SK-N-SH (cell line): ENCODE results near the gene PTPN14. TPM values are rescaled to one million over a fixed set of nuclear protein-coding genes. Genes with fewer than 3 reads are reported as not detected.

Source experiments
- CTCF ChIA-PET: fragments of 300-600, 350-600 bp; formaldehyde crosslinking; extraction: SDS; loops from one replicate; lab custom pipeline; 2021; lab: Yijun Ruan, JAX
- POLR2A ChIA-PET: fragments of 350-600 bp; sonication (Branson Sonifier 250); formaldehyde crosslinking; extraction: SDS; loops from one replicate; lab custom pipeline; 2020; ENCODE audit warnings: antibody characterized with exemption, inconsistent platforms; lab: Yijun Ruan, JAX
- DNase-seq: peaks from one replicate; pipeline ENCODE4 v3.0.0; 2012
- H2AFZ ChIP-seq: fragments of 200-600 bp; sonication (generic); 2 replicates; pipeline ENCODE4 v1.8.1; 2016; ENCODE audit warnings: antibody characterized with exemption, mild to moderate bottlenecking, low read depth
- H3F3A ChIP-seq: fragments of 200-600 bp; sonication (generic); replicated peaks from 2 replicates; pipeline ENCODE3; 2016; ENCODE audit warnings: antibody characterized with exemption, mild to moderate bottlenecking; ENCODE audit not compliant: insufficient read depth
- H3K27ac ChIP-seq, 2 experiments: fragments of 200-500 bp in 1 of 2; fragments of 200-600 bp in 1 of 2; sonication (Bioruptor generic) in 1 of 2; sonication (generic), shearing (Covaris generic) in 1 of 2; 2 replicates each; pipeline versions ENCODE4 v1.5.1 to v1.6.1; 2014 to 2016; ENCODE audit warnings: low read depth in 2 of 2, inconsistent platforms in 1 of 2, low read length in 1 of 2, mild to moderate bottlenecking in 1 of 2, mixed read lengths in 1 of 2
- H3K27me3 ChIP-seq: fragments of 200-600 bp; sonication (generic), shearing (Covaris generic); 2 replicates; pipeline ENCODE4 v1.6.1; 2016; ENCODE audit warnings: mixed run types; ENCODE audit not compliant: insufficient read depth
- H3K36me3 ChIP-seq, 2 experiments: fragments of 200-500 bp in 1 of 2; fragments of 200-600 bp in 1 of 2; sonication (Bioruptor generic) in 1 of 2; sonication (generic) in 1 of 2; replicated peaks in 1 of 2; 2 replicates each; pipeline versions ENCODE3 to v1.5.1; 2014 to 2016; ENCODE audit warnings: low read length in 1 of 2, mild to moderate bottlenecking in 1 of 2; ENCODE audit not compliant: insufficient read depth in 2 of 2, control insufficient read depth in 1 of 2
- H3K4me1 ChIP-seq, 2 experiments: fragments of 200-500 bp in 1 of 2; fragments of 200-600 bp in 1 of 2; sonication (Bioruptor generic) in 1 of 2; sonication (generic), shearing (Covaris generic) in 1 of 2; 2 replicates each; pipeline versions ENCODE4 v1.5.1 to v1.6.1; 2014 to 2016; ENCODE audit warnings: low read depth in 1 of 2, low read length in 1 of 2, mixed run types in 1 of 2; ENCODE audit not compliant: insufficient read depth in 2 of 2, control insufficient read depth in 1 of 2
- H3K4me2 ChIP-seq: fragments of 200-600 bp; sonication (generic), shearing (Covaris generic); 2 replicates; pipeline ENCODE4 v1.6.1; 2017; ENCODE audit warnings: mixed run types
- H3K4me3 ChIP-seq, 2 experiments: fragments of 200-500 bp in 1 of 2; fragments of 200-600 bp in 1 of 2; sonication (Bioruptor generic) in 1 of 2; sonication (generic), shearing (Covaris generic) in 1 of 2; 2 replicates each; pipeline versions ENCODE4 v1.5.1 to v1.8.1; 2014 to 2016; ENCODE audit warnings: low read depth in 2 of 2, inconsistent platforms in 1 of 2, low read length in 1 of 2, mild to moderate bottlenecking in 1 of 2, mixed read lengths in 1 of 2, moderate library complexity in 1 of 2
- H3K79me2 ChIP-seq: fragments of 200-600 bp; sonication (generic); 2 replicates; pipeline ENCODE4 v1.8.1; 2017; ENCODE audit warnings: mild to moderate bottlenecking; ENCODE audit not compliant: insufficient read depth
- H3K9ac ChIP-seq: fragments of 200-600 bp; sonication (generic); 2 replicates; pipeline ENCODE4 v1.6.1; 2017; ENCODE audit warnings: mixed run types
- H3K9me2 ChIP-seq: fragments of 200-600 bp; sonication (generic); 2 replicates; pipeline ENCODE4 v1.6.1; 2017; ENCODE audit warnings: mixed run types
- H3K9me3 ChIP-seq: fragments of 200-600 bp; sonication (generic); 2 replicates; pipeline ENCODE4 v1.6.1; 2017; ENCODE audit warnings: mixed run types, mild to moderate bottlenecking, moderate library complexity
- H4K20me1 ChIP-seq: fragments of 200-600 bp; sonication (generic); 2 replicates; pipeline ENCODE4 v1.6.1; 2017; ENCODE audit warnings: mild to moderate bottlenecking, mixed run types; ENCODE audit not compliant: insufficient read depth
- CHD2 ChIP-seq: fragments of 150-350 bp; IDR thresholded peaks from 2 replicates; pipeline ENCODE4 v1.6.1; 2018; ENCODE audit warnings: low read length; ENCODE audit not compliant: partially characterized antibody
- ELF1 ChIP-seq: IDR thresholded peaks from 2 replicates; pipeline ENCODE4 v1.4.0; 2012
- EP300 ChIP-seq, 2 experiments: IDR thresholded peaks; 2 replicates each; pipeline versions ENCODE4 v1.4.0 to v1.6.1; 2012; ENCODE audit warnings: borderline replicate concordance in 1 of 2, low read depth in 1 of 2, low read length in 1 of 2
- EZH2phosphoT487 ChIP-seq: fragments of 200-600 bp; sonication (generic); IDR thresholded peaks from 2 replicates; pipeline ENCODE4 v1.6.1; 2017; ENCODE audit warnings: low read depth, mixed run types, mild to moderate bottlenecking, antibody characterized with exemption, moderate library complexity, borderline replicate concordance
- FOSL2 ChIP-seq: IDR thresholded peaks from 2 replicates; pipeline ENCODE4 v1.4.0; 2012; ENCODE audit warnings: low read depth, mild to moderate bottlenecking, moderate library complexity, borderline replicate concordance
- JUND ChIP-seq: IDR thresholded peaks from 2 replicates; pipeline ENCODE4 v1.4.0; 2012
- MXI1 ChIP-seq: IDR thresholded peaks from 2 replicates; pipeline ENCODE4 v1.6.1; 2012; ENCODE audit warnings: mild to moderate bottlenecking, low read depth, low read length, improper control_type of control experiment
- NFIC ChIP-seq: IDR thresholded peaks from 2 replicates; pipeline ENCODE4 v1.4.0; 2012; ENCODE audit warnings: borderline replicate concordance
- POLR2AphosphoS5 ChIP-seq: IDR thresholded peaks from 2 replicates; pipeline ENCODE4 v1.6.1; 2012; ENCODE audit warnings: low read depth, low read length
- REST ChIP-seq: IDR thresholded peaks from 2 replicates; pipeline ENCODE4 v1.6.1; 2012; ENCODE audit warnings: mild to moderate bottlenecking, low read depth, low read length, moderate library complexity
- RFX5 ChIP-seq: IDR thresholded peaks from 2 replicates; pipeline ENCODE4 v1.6.1; 2012; ENCODE audit warnings: mild to moderate bottlenecking, improper control_type of control experiment, low read length
- RXRA ChIP-seq: IDR thresholded peaks from 2 replicates; pipeline ENCODE4 v1.4.0; 2012; ENCODE audit warnings: low read depth, mild to moderate bottlenecking, borderline replicate concordance
- SIN3A ChIP-seq: IDR thresholded peaks from 2 replicates; pipeline ENCODE4 v1.6.1; 2012; ENCODE audit warnings: low read depth, mild to moderate bottlenecking, low read length, moderate library complexity, borderline replicate concordance
- SMC3 ChIP-seq: IDR thresholded peaks from 2 replicates; pipeline ENCODE4 v1.6.1; 2012; ENCODE audit warnings: low read depth, low read length, improper control_type of control experiment
- TCF12 ChIP-seq: IDR thresholded peaks from 2 replicates; pipeline ENCODE4 v1.4.0; 2012
- YY1 ChIP-seq: IDR thresholded peaks from 2 replicates; pipeline ENCODE4 v1.4.0; 2012; ENCODE audit warnings: low read depth, mild to moderate bottlenecking
- WGBS: methylation state at CpG from one replicate; pipeline ENCODE4 v1.1.6; 2017; ENCODE audit warnings: low lambda C conversion rate; 5-methylcytosine and 5-hydroxymethylcytosine counted together
- polyA plus RNA-seq, 3 experiments: library from polyadenylated mRNA; depleted of rRNA; stranded (reverse); fragments of >200 nt; gene quantifications; 2 replicates each; pipeline ENCODE4 v1.2.3, GENCODE V29; 2012
- TF ChIP-seq, protein P1 (sequence below): fragments of 200-600 bp; sonication (generic); IDR thresholded peaks from 2 replicates; pipeline ENCODE4 v1.6.1; 2017; ENCODE audit warnings: antibody characterized with exemption, mild to moderate bottlenecking, moderate library complexity
- TF ChIP-seq, protein P2 (sequence below): IDR thresholded peaks from 2 replicates; pipeline ENCODE4; 2012

PTPN14 gene
- polyA plus RNA-seq, 1 of the 3 experiments (the other 2 are of a cell fraction): 12.8 TPM

- Histone ChIP-seq H2AFZ (no peak overlapping the region), H3K79me2 (no peaks in the 10 kb centered on the region), H3K9ac (no peak overlapping the region), H3K27ac (no peak overlapping the region), H3F3A (no peaks in the 10 kb centered on the region), H3K4me3 (no peak overlapping the region), H3K4me1 (peaks cover 0 to 5% of the 10 kb centered on the region in 2 experiments; a peak in 1 of 4 replicates), H3K9me2 (no peaks in the 10 kb centered on the region), H3K36me3 (peaks cover 9 to 31% of the 10 kb centered on the region in 2 experiments), H3K9me3 (no peaks in the 10 kb centered on the region), H4K20me1 (no peaks in the 10 kb centered on the region)
- 76% methylated on average over 6 of the region's 6 CpGs for WGBS
- no peak for DNase-seq
- POLR2A ChIA-PET: interaction anchor here (1.0 kb wide), 1 partner anchor 10 kb away, joined by 3 read pairs; no protein-coding TSS in a partner anchor
- CTCF ChIA-PET: interaction anchor here (0.9 to 10.7 kb wide), 4 partner anchors 12 to 106 kb away, joined by 3 to 154 read pairs (median 28); no protein-coding TSS in a partner anchor
- TF ChIP-seq, protein P1, sequence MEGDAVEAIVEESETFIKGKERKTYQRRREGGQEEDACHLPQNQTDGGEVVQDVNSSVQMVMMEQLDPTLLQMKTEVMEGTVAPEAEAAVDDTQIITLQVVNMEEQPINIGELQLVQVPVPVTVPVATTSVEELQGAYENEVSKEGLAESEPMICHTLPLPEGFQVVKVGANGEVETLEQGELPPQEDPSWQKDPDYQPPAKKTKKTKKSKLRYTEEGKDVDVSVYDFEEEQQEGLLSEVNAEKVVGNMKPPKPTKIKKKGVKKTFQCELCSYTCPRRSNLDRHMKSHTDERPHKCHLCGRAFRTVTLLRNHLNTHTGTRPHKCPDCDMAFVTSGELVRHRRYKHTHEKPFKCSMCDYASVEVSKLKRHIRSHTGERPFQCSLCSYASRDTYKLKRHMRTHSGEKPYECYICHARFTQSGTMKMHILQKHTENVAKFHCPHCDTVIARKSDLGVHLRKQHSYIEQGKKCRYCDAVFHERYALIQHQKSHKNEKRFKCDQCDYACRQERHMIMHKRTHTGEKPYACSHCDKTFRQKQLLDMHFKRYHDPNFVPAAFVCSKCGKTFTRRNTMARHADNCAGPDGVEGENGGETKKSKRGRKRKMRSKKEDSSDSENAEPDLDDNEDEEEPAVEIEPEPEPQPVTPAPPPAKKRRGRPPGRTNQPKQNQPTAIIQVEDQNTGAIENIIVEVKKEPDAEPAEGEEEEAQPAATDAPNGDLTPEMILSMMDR: no peak
- TF ChIP-seq ELF1 (no peak), FOSL2 (no peak), JUND (no peak), CHD2 (no peak), TCF12 (no peak), RXRA (no peak), SMC3 (no peak), REST (no peak), YY1 (no peak)
- TF ChIP-seq, all 33 proteins: peak for 0
- H3K4me2 ChIP-seq: no peak overlapping the region
- H3K27me3 ChIP-seq: no peaks in the 10 kb centered on the region
Observed at GRCh38 chr1:214318356-214318755, 233.0 kb downstream of the PTPN14 start.

DNA sequence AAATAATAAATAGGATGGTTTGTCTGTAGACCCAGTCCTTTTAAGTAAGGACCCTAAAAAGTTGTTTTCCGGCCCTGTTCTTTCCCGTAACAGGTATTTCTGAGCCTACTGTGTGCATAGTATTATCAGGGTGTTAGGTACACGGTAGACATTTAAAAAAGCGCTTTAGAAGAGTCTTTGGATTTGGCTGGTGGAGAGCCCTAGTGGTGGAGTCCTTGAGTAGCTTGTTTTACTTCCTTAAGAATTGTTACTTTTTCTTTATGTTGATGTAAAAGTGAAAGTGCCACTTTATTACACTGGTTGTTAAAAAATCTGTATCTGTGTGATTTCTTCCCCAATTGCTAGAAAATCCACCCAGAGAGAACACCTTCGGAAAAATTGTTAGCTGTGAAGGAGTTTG is 233.7 kb downstream of the PTPN14 start:
- H3K9me2 ChIP-seq: no peaks in the 10 kb centered on the region
- H3K4me1 ChIP-seq: peaks cover 0 to 5% of the 10 kb centered on the region in 2 experiments; a peak in 1 of 4 replicates
- no peak overlapping the region for H3K4me3 ChIP-seq
- H3K4me2 ChIP-seq: no peak overlapping the region
- POLR2A ChIA-PET: interaction anchor here (1.0 kb wide), 1 partner anchor 11 kb away, joined by 3 read pairs; no protein-coding TSS in a partner anchor
- H3K79me2 ChIP-seq: no peaks in the 10 kb centered on the region
- H3F3A ChIP-seq: no peaks in the 10 kb centered on the region
- H3K27me3 ChIP-seq: no peaks in the 10 kb centered on the region
- no peak for DNase-seq
- no peak overlapping the region for H2AFZ ChIP-seq
- 95% methylated on average over 5 of the region's 5 CpGs for WGBS
- H3K36me3 ChIP-seq: peaks cover 9 to 31% of the 10 kb centered on the region in 2 experiments
- H3K9ac ChIP-seq: no peak overlapping the region
- H4K20me1 ChIP-seq: no peaks in the 10 kb centered on the region
- no peaks in the 10 kb centered on the region for H3K9me3 ChIP-seq
- CTCF ChIA-PET: interaction anchor here (1.4 to 10.7 kb wide), 3 partner anchors 12 to 106 kb away, joined by 3 to 154 read pairs (median 52); no protein-coding TSS in a partner anchor
- no peak overlapping the region for H3K27ac ChIP-seq
- TF ChIP-seq RXRA: no peak
- TF ChIP-seq RFX5: no peak
- no peak for TF ChIP-seq MXI1
- TF ChIP-seq SIN3A: no peak
- no peak for TF ChIP-seq EP300 (IDR thresholded peaks at IDR 0.05; ENCODE audit: borderline replicate concordance in 1 of 2, low read depth in 1 of 2, low read length in 1 of 2)
- TF ChIP-seq POLR2AphosphoS5: no peak
- TF ChIP-seq SMC3: no peak
- no peak for TF ChIP-seq CHD2
- TF ChIP-seq, protein P2, sequence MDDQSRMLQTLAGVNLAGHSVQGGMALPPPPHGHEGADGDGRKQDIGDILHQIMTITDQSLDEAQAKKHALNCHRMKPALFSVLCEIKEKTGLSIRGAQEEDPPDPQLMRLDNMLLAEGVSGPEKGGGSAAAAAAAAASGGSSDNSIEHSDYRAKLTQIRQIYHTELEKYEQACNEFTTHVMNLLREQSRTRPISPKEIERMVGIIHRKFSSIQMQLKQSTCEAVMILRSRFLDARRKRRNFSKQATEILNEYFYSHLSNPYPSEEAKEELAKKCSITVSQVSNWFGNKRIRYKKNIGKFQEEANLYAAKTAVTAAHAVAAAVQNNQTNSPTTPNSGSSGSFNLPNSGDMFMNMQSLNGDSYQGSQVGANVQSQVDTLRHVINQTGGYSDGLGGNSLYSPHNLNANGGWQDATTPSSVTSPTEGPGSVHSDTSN: no peak
- no peak for TF ChIP-seq EZH2phosphoT487
- TF ChIP-seq NFIC: no peak
